HG03159 (cell line): Measurements from ENCODE around the gene CST9.

Experiments used
- ATAC-seq: cut with Tn5 transposase; IDR thresholded peaks from one replicate; pipeline ENCODE4 v1.9.1; 2021; ENCODE audit warnings: mild to moderate bottlenecking, moderate library complexity; ENCODE audit not compliant: unreplicated experiment

The CST9 gene, protein sequence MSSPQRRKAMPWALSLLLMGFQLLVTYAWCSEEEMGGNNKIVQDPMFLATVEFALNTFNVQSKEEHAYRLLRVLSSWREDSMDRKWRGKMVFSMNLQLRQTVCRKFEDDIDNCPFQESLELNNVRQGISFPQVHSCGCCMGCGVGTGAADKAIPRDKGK

DNA sequence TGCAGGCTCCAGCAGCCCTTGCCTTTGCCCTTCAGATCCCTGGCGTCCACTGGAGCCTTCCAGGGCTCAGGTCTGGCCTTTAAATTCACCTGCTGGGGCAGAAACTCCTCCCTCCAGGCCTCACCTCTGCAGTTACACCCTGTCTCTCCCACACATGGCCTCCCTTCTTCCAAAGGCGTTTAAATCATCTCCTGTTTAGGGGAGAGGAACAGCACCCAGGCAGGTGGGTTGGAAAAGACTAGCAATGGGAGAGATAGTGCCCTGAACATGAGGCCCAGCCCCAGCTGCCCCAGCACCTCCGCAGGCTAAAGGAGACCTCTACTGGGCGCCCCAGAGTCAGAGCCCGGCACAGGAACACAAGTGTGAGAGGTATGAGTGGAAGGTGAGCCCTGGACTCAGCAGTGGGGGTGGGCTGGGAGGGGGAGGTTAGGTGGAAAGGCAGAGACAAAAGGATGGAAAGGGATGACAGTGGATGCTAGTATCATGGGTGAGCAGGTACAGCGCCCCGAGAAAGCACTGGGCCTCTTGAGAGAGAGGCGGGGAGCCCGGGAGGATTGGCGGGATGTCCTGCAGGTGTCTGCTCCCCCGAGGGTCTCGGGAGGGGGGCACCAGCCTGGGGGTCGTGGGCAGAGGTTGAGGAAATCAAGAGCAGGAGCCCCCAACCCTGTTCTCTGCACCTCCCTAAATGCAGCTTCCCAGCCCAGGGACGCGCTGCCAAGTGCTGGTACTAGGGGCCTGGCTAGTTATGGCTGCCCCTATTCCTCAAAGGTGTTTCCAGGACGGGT is at the start of gene CST9:
CST9 (minus strand) TSS at position 51 of the 785 bp plus-strand sequence. CDS start 53 bp downstream, outside the sequence.
- ATAC-seq: no peak

DNA sequence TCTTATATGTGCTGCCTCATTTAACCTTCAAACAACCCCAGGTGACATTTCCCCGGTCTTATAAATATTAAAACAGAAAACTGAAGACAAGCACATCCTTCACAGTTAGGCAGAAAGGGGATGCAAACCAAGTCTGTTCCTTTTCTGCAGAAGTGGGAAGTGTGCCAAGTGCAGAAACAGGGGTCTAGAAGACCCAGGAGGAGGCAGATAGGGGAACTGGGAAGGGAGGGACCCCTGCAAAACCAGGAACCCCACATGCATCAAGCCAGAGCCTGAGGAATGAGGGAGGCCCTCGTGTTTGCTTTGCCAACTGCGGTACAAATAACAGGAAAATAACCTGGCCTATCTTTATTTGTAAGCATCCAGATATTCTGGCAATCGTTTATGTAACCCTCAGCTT is 49.0 kb upstream of the CST9 start:
- no peak for ATAC-seq

DNA sequence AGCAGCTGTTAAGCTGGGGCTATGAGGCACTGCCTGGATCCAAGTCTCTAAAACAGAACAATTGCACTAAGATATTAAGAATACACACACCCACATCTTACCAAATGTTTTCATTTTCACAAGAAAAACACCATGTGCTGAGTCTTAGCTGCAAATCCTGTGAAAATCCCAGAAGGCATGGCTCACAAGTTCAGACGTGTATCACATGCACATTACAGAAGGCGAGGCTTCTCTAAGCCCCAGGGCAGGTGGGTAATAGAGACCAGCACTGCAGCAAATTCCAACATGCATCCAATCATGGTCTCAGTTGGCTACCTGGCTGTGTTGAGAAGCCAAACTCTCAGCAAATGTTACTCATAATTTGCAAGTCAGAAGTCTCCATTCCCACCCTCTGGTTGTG is 48.3 kb upstream of the CST9 start:
- no peak for ATAC-seq

DNA sequence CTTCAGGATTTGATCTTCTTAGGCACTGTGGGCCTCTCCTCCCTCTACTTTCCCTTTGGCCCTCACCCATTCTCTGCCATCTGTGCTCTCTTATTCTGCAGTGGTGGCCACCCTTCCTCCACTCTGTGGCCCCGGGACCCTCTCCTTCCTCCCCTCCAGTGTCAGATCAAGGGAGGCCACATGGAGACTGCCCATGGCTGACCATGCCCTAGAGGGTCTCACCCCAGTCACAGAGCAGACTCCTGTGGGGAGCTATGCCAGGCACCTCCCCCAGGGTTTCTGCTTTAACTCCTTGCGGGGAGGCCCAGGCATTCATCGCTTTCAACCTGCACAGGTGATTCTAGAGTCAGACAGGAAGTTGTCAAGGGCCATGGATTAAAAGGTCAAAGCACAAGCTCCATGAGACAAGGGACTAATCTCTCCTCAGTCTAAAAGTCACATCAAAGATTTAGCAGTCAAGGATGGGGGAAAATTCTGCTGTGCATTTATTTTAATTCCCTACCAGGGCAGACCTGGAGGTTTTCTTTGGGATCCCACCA is 47.8 kb upstream of the CST9 start:
- no peak for ATAC-seq

DNA sequence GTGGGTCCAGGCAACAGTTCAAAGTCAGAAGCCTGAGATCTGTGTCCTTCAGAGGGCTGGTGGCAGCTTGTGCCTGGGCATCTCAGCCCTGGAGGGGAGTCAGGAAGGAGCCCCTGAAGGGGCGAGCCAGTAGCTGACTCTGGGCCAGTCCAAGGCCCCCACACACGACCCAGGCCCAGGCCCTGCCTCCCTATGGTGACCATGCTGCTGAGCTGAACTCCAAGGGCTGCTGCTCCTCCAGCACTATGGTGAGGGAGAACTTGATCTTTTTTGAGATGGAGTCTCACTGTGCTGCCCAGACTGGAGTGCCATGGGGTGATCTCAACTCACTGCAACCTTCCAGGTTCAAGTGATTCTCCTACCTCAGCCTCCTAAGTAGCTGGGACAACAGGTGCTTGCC is 47.2 kb upstream of the CST9 start:
- ATAC-seq: no peak

DNA sequence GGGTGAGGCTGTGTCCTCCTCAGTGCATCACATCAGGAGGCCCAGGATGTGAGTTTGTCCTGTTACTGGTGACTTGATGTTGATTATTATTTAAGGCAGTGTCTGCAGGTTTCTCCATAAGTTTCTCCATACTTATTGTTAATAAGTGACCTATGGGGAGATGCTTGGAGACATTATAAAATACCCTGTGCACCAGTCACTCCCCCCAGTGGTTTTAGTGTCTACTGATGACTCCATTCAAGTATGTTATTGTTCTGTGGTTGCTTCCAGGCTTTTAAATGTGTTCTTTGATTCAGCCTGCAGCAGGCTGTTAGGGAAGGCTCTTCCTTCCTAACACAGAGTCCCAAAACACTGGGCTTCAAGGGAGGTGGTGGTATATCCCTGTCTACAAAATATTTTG is 46.7 kb upstream of the CST9 start:
- ATAC-seq: no peak

DNA sequence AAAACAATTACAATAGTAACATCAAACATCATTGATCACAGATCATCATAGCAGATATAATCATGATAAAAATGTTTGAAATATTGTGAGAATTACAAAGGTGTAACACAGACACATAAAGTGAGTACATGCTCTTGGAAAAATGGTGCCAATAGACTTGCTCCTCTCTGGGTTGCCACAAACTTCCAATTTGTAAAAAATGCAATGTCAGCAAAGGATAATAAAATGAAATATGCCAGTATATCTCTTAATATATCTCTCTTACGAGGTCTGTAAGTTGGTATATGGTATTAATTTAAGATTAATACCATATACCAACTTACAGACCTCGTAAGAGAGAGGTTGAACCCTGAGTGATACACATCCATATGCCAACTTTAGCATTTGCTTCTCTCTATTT is 45.4 kb upstream of the CST9 start:
- no peak for ATAC-seq

DNA sequence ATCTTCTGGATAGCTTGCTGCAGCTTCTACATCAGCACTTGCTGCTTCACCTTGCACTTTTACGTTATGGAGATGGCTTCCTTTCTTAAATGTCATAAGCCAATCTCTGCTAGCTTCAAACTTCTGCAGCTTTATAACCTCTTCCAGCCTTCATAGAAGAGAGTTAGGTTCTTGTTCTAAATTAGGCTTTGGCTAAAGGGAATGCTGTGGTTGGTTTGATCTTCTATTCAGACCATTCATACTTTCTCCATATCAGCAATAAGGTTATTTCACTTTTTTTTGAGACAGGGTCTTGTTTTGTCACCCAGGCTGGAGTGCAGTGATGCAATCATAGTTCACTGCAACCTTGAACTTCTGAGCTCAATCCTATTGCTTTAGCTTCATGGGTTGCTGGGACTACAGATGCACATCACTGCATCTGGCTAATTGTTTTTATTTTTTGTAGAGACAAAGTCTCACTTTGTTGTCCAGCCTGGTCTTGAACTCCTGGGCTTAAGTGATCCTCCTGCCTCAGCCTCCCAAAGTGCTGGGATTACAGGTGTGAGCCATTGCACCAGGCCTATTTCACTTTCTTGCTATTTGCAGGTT is 44.2 kb upstream of the CST9 start:
- ATAC-seq: no peak

DNA sequence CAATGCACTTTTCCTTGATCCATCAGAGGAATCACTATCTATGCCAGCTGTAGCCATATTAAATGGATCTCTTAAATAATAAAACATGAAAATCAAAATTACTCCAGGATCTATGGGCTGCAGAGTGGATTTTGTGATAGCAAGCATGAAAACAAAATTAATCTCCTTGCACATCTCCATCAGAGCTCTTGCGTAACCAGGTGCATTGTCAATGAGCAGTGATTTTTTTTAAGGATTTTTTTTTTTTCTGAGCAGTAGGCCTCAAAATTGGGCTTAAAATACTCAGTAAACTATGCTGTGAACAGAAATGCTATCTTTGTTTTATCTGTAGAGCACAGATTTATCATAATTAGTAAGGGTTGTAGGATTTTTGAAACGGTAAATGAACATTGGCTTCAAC is 43.5 kb upstream of the CST9 start:
- ATAC-seq: no peak

DNA sequence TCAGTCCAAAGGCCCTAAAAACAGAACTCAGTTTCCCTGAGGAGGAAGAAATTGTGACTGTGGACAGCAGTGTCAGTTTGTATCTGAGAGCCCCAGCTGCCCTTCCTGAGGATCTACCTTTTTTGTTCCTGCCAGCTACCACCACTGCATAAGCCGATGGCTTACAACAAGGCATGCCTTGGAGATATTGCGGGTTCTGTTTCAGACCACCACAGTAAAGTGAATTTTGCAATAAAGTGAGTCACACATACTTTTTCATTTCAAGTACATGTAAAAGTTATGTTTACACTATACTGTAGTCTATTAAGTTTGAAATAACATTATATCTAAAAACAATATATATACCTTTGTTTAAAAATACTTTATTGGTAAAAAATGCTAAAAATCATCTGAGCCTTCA is 41.6 kb upstream of the CST9 start:
- no peak for ATAC-seq

DNA sequence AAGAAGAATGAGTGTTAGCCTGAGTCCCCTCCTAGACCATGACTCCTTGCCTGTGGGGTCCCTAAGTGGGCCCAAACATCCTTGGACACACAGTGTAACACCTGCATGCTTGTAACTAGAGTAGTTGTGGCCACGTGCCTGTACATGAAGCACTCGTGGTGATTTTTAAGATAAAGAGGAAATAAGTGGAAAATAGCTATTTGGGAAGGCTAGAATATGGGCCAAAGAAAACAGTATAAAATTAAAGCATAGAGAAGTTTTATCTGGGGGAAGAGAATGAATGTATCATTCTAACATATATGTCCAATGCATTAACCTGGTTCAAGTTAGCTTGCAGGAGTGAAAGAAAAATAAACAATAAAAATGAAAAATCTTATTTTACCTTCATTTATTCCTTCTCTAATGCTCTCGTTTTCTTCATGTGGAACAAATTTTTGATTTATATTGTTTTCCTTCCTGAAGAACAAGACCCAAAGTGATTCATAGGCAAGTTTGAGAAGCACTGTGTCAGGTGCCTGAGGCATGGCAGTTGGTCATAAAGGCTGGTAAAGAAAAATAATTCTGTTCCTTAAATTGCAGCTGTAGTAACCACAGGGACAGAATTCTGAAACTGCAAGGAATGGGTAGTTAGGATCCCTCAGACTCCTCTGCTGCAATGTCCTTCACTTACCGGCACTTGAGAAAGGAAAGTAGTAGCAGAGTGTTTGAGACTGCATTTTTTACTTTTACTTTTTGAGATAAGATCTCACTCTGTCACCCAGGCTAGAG is 40.6 kb upstream of the CST9 start:
- no peak for ATAC-seq

DNA sequence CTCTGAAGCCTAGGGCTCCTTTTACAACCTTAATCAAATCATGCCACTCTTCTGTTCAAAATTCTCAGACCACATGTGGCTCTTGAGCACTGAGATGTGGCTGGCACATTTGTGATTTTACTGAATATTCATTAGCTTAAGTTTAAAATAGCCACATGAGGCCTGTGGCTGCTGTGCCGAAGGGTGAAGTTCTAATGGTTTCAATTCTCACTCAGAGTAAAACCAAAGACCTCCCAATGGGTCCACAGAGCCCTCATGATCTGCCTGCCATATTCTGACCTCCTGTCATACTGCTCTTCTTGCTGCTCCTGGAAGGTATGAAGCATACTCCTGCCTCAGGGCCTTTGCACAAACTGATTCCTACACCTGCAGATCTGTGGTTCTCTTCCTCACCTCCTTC is 39.9 kb upstream of the CST9 start:
- no peak for ATAC-seq

DNA sequence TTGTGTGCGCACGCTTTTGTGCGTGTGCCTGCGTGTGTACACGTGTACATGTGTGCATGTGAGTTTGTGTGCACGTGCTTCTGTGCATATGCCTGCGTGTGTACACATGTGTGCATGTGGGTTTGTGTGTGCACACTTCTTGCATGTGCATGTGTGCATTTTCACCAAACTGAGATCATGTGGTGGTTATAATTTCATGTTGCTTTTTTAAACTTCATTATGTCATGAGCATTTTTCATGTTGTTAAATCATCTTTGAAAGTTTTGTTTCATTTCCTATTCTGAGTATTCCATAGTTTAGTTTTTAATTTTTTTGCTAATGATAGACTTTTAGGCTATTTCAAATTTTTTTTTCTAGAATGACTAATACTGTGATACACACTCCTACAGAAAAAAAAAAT is 38.4 kb upstream of the CST9 start:
- no peak for ATAC-seq

DNA sequence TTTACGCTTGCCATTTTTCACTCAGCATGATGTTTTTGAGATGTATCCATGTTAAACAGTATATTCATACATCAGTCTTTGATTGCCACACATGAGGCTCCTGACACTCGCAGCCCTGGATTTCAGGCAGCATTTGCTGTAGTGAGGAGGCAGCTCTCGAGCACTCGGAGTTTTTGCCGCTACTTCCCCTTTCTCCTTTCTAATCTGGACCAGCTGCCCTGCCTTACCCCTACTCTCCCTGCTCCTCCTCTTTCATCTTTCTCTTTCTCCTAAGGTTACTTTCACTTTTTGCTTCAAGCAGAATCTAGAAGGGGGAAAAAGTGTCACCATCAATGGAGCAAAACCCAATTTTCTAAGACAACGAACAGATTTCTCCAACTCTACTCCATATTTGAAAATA is 37.9 kb upstream of the CST9 start:
- no peak for ATAC-seq

DNA sequence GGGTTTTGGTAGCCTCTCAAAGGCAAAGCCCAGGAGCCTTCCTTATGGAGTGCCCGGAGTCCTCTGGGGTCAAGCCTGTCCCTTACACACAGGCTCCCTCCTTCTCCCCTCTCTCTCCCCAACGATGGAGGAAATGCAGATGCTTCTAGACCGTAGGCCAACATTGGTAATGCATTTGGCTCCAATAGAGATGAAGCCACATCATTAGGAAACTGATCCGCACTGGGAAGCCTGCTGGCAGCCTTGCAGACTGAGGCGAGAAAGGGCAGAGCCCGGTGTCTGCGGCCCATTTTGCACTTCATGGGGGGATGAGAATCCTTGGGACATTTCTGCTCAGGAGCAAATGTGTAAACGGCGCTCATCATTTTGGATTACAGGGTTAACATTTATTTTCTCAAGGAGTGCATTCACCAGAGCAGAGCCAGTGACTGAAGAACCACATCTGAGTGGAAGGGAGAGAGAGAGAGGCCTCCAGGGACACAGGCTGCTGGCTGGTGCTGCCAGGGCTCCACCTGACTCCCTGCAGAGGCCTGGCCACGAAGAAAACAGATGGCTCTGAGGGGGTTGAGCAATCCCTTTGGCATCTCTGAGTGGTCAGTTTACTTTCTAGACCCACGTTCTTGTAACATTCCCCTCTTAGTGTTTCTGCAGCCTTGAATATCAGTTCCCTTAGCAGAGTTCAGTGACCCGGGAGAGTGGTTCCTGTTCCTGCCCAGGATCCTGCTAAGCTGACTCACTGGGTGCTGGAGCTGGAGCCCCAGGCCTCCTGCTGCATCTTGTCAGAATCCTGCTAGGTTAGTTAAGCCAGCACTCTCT is 36.4 kb upstream of the CST9 start:
- ATAC-seq: no peak

DNA sequence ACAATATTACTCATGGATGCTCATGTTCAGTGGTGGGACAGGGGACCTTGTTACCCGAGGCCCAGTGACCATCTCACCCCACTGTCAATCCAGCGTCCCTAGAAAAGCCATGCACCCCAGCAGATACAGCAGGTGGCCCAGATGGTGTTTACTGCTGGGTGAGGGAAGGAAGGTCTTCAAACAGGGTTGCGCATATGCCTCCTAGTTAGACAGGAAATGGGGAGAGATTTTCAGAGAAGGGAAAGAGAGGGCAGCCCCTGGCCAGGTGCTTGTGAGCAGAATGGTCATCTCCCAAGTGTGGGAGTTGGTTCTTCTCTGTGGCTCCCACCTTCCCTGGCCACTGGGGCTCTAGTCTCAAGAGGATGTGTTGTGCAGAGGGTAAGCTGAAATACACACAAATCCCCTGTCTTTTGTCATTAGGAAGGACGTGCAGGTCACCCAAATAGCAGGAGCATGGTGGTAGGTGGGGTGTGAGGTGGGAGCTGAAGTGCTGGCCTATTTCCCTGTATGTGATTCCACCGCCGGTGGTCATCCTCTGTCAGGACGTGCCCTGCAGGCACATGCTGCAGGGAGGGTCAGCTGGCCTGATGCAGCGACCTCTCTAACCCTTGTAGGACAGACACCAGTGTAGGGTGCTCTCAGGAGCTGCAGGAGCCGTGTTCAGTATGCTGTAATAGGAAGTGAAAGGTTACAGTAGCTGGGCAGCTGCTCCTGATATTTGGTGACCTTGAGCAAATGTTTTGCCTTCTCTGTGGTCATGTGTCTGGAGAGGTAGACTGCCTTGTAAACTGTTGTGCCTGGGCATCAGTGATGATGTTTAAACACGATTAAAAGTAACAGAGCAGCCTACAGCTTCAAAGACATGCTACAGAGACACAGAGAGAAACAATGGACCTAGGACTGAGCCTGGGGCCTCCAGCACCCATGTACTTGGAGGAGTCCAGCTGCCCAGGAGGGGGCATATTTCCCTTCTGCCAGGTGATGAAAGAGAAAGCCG is 35.3 kb upstream of the CST9 start:
- no peak for ATAC-seq

DNA sequence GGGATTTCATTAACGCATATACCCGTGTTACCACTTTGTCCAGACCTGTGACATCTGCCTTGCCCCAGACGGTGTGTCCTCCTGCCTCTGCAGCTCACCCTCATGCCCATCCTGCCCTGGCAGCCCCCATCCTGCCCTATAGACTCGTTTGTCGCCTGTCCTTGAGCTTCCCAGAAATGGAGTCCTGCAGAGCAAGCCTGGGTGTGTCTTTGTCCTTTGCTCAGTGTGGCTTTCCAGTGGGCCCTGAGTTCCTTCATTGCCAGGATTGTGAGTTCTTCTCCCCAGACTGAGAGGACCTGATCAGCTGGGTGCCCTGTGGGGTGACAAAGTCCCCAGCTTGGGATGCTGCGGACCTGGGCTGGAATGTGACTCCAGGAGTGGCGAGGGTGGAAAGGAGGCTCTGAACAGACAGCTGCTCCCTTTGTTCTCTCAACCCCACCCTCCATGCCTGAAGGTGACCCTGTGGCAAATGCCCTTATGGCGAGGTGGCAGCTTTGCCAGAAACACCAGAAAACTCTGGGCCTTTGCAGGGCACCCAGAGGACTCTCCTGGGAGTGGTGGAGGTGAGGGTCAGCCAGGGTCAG is 34.4 kb upstream of the CST9 start:
- ATAC-seq: no peak

DNA sequence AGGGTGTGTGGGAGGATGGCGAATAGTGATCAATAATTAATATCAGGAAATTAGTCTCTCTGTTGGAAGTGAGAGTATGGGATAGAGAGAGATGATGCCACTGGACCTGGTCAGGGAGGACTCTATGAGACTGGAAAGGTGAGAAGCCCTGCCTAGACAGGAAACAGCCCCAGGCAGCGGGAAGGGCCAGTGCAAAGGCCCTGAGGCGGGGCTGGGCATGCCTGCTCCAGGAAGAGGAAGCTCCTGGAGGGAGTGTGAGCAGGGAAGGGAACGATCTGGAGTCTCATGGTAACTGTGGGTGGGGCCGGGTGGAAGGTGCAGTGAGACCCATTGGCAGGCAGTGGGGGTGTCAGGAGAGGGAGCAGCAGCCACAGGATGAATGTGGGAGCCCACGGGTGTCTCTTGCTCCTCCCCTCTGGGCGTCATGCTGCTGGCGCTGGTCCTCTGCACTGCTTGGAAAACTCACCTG is 33.8 kb upstream of the CST9 start:
- no peak for ATAC-seq

DNA sequence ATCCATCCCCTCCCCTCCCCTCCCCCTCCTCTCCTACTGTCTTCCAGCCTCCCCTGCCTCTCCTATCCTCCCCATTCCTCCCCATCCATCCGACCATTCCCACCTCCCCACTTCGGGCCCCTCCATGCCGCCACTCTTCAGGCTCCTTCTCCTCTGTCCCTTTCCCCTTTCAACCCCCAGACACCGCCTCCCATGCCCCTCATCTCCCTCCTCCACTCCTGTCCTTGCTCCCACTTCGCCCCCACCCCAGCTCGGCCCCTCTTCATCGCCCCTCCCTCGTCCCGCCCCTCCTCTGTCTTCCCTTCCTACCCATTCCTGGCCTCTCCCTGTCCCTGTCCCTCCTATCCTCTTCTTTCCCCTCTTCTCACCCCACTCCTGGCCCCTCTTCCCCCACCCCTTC is 32.6 kb upstream of the CST9 start:
- ATAC-seq: no peak
